NCI-H748 (cell line): ENCODE data around the gene CDC42BPB.

Source experiments
- DNase-seq: peaks from one replicate; lab custom pipeline; 2025; ENCODE audit not compliant: unreplicated experiment; lab: John Stamatoyannopoulos, UW

The CDC42BPB gene

DNA sequence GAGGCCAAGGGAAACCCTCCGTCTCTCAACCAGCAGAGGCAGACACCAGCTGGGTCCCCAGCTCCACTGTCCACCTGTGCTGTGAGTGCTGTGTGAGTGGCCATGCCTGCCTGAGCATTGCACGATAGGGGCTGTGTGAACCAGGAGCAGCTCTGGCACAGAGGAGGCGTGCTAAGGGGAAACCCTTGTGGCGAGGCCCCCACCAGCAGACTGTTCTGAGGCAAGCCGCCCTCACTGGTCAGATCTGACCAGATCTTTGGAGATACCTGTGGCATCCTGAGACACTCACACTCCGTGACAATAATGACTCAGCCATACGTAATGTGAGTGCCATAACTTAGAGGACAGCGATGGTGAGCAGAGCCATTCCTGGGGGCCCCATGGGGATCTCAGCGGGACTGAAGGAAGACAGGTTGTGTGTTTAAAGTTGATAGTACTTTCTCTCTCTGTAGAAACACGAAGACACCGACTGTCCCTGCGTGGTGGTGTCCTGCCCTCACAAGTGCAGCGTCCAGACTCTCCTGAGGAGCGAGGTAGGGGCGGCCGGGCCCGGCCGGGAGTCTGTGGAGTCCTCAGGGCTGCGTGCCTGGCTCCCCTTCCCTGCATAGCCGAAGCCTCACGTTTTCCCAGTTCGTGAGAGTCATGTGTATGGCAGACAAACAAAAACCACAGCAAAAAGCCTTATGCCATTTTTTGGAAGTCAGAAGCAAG is 171.5 kb downstream of the CDC42BPB start:
- DNase-seq: no peak

DNA sequence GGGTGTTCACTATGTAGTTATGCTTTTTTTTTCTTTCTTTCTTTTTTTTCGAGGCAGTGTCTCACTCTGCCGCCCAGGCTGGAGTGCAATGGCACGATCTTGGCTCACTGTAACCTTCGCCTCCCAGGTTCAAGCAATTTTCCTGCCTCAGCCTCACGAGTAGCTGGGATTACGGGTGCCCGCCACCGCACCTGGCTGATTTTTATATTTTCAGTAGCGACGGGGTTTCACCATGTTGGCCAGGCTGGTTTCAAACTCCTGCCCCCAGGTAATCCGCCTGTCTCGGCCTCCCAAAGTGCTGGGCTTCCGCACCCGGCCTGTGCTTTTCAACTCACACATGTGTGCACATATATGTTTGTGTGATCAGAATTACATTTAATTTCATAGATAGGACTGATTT is 173.8 kb downstream of the CDC42BPB start:
- no peak for DNase-seq

DNA sequence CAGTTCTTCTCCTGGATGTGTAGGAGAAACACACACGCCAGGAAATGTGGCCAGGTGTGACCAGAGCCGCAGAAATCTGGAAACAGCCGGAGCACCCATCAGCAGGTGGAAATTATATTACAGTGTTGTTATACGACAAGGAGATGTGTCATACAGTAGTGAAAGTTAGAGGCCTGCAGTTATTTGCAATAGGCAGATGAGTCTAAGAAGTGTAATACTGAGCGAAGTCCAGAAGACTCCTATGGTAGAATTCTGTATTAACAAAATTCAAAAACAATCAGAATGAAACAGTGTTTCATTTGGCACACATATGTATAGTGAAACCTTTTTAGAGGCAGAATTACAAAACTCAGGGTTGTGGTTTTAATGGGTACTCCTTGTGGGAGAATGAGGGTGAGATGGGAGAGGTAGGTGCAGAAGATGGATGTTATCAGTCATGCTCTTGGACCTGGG is 174.2 kb downstream of the CDC42BPB start:
- no peak for DNase-seq
